ENCODE results near the gene PACSIN3.
"Not testable (repeated sequence)": the region's sequence is repeated elsewhere in the genome, so short reads cannot be mapped to it uniquely, and the experiment has no call there.

Gene PACSIN3

GRCh38 chr11:47212938-47213337 lies 26.7 kb upstream of the PACSIN3 start:
- H3K4me3 ChIP-seq (ENCODE audit: low read depth, low read length): no peak overlapping the region
- TF ChIP-seq CTCF (IDR thresholded peaks at IDR 0.05; ENCODE audit: low read depth, low read length): no peak

GRCh38 chr11:47208628-47209027 lies 22.4 kb upstream of the PACSIN3 start:
- no peak for TF ChIP-seq CTCF (IDR thresholded peaks at IDR 0.05; ENCODE audit: low read depth, low read length)
- H3K4me3 ChIP-seq (ENCODE audit: low read depth, low read length): no peak overlapping the region

DNA sequence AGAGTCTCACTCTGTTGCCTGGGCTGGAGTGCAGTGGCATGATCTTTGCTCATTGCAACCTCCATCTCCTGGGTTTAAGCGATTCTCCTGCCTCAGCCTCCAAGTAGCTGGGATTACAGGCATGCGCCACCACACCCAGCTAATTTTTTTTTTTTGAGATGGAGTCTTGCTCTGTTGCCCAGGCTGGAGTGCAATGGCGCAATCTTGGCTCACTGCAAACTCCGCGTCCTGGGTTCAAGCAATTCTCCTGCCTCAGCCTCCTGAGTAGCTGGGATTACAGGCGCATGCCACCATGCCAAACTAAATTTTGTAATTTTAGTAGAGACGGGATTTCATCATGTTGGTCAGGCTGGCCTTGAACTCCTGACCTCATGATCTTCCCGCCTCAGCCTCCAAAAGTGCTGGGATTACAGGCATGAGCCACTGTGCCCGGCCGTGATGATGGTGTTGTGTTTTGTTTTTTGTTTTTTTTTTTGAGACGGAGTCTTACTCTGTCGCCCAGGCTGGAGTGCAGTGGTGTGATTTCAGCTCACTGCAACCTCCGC lies 21.8 kb upstream of the PACSIN3 start:
- not testable (repeated sequence) for H3K4me3 ChIP-seq (ENCODE audit: low read depth, low read length)

- no peak overlapping the region for H3K4me3 ChIP-seq (ENCODE audit: low read depth, low read length)
- TF ChIP-seq CTCF (IDR thresholded peaks at IDR 0.05; ENCODE audit: low read depth, low read length): no peak
These were observed 21.2 kb upstream of the PACSIN3 start for GRCh38 chr11:47207459-47207858.

- not testable (repeated sequence) for H3K4me3 ChIP-seq (ENCODE audit: low read depth, low read length)
These were observed 20.3 kb upstream of the PACSIN3 start for GRCh38 chr11:47206577-47206976.

GRCh38 chr11:47204637-47204989 lies 18.4 kb upstream of the PACSIN3 start:
- no peak overlapping the region for H3K4me3 ChIP-seq (ENCODE audit: low read depth, low read length)
- TF ChIP-seq CTCF (IDR thresholded peaks at IDR 0.05; ENCODE audit: low read depth, low read length): no peak

- TF ChIP-seq CTCF (IDR thresholded peaks at IDR 0.05; ENCODE audit: low read depth, low read length): no peak
- no peak overlapping the region for H3K4me3 ChIP-seq (ENCODE audit: low read depth, low read length)
These were observed 16.3 kb upstream of the PACSIN3 start for GRCh38 chr11:47202576-47202975.

GRCh38 chr11:47201015-47201414 lies 14.8 kb upstream of the PACSIN3 start:
- TF ChIP-seq CTCF (IDR thresholded peaks at IDR 0.05; ENCODE audit: low read depth, low read length): no peak
- no peak overlapping the region for H3K4me3 ChIP-seq (ENCODE audit: low read depth, low read length)

- not testable (repeated sequence) for H3K4me3 ChIP-seq (ENCODE audit: low read depth, low read length)
These were observed 11.9 kb upstream of the PACSIN3 start for GRCh38 chr11:47198161-47198560.

Data from WI38 (cell line).